ENCODE measurements around the gene RANBP2. TPM values are rescaled to one million over a fixed set of nuclear protein-coding genes. Genes with fewer than 3 reads are reported as not detected.

The RANBP2 gene
- total and polyA plus RNA-seq, 9 of the 15 experiments (the other 6 are each of a cell fraction or from before 2014, with no cell fraction given), result 11.7 to 97.4 (median 48.1) TPM

- TF ChIP-seq REST (IDR thresholded peaks at IDR 0.05; ENCODE audit: borderline replicate concordance) (no peak), REST (CRISPR knock-in tag; IDR thresholded peaks at IDR 0.05; ENCODE audit: low read depth) (peak; percentile 73; the same call in 1 of the 2 replicates), UBTF (IDR thresholded peaks at IDR 0.05; ENCODE audit: borderline replicate concordance in 1 of 2, low read depth in 2 of 2, low read length in 2 of 2) (0 out of 4 replicates have a peak, but pooled peaks of 1 of the 2 experiments have one; percentile 40), E2F1 (CRISPR knock-in tag; IDR thresholded peaks at IDR 0.05) (peak; percentile 80), LCOR (CRISPR knock-in tag; IDR thresholded peaks at IDR 0.05) (peak; percentile 90), CHAMP1 (IDR thresholded peaks at IDR 0.05) (peak; percentile 43; the same call in 1 of the 2 replicates), CREM (IDR thresholded peaks at IDR 0.05; ENCODE audit: low read depth) (peak; percentile 100), ZBTB1 (CRISPR knock-in tag; IDR thresholded peaks at IDR 0.05; ENCODE audit: borderline replicate concordance, low read depth) (peak; percentile 29; the same call in 1 of the 2 replicates), BMI1 (IDR thresholded peaks at IDR 0.05; ENCODE audit: low read length) (no peak), NR2F6 (CRISPR knock-in tag; IDR thresholded peaks at IDR 0.05) (no peak; the same call in 1 of the 2 replicates)
These were observed at the start of gene RANBP2 (continued) for GRCh38 chr2:108719149-108720044.
